BLaER1 treated with 17β-estradiol and CSF1 and Interleukin-3, amounts not matched to agents 10 nM and 100 nM (cell line): ENCODE measurements around the gene C1orf159.
"Not testable (repeated sequence)": the region's sequence is repeated elsewhere in the genome, so short reads cannot be mapped to it uniquely, and the experiment has no call there.

Experiments
- H3K27ac ChIP-seq, 11 experiments: shearing (Covaris generic); formaldehyde crosslinking; 2 replicates each; pipeline ENCODE4 v1.8.1; 2022
- H3K27me3 ChIP-seq, 11 experiments: shearing (Covaris generic); formaldehyde crosslinking; 2 replicates each; pipeline ENCODE4 v1.8.1; 2022
- H3K36me3 ChIP-seq, 11 experiments: shearing (Covaris generic); formaldehyde crosslinking; 2 replicates each; pipeline ENCODE4 v1.8.1; 2022
- H3K4me1 ChIP-seq, 10 experiments: shearing (Covaris generic); formaldehyde crosslinking; 2 replicates each; pipeline ENCODE4 v1.8.1; 2022
- H3K4me2 ChIP-seq, 11 experiments: shearing (Covaris generic); formaldehyde crosslinking; 2 replicates each; pipeline ENCODE4 v1.8.1; 2022
- H3K4me3 ChIP-seq, 10 experiments: shearing (Covaris generic); formaldehyde crosslinking; 2 replicates each; pipeline ENCODE4 v1.8.1; 2022
- H3K9ac ChIP-seq, 11 experiments: shearing (Covaris generic); formaldehyde crosslinking; 2 replicates each; pipeline ENCODE4 v1.8.1; 2022
- H3K9me3 ChIP-seq, 11 experiments: shearing (Covaris generic); formaldehyde crosslinking; replicated peaks in 1 of 11; 2 replicates each; pipeline ENCODE4 v1.8.1; 2022
- H4K20me1 ChIP-seq, 11 experiments: shearing (Covaris generic); formaldehyde crosslinking; 2 replicates each; pipeline ENCODE4 v1.8.1; 2022
- Cebpa-rat ChIP-seq, 11 experiments: shearing (Covaris generic); IDR thresholded peaks; 2 replicates each; pipeline ENCODE4 v1.8.1; 2022

Gene C1orf159

DNA sequence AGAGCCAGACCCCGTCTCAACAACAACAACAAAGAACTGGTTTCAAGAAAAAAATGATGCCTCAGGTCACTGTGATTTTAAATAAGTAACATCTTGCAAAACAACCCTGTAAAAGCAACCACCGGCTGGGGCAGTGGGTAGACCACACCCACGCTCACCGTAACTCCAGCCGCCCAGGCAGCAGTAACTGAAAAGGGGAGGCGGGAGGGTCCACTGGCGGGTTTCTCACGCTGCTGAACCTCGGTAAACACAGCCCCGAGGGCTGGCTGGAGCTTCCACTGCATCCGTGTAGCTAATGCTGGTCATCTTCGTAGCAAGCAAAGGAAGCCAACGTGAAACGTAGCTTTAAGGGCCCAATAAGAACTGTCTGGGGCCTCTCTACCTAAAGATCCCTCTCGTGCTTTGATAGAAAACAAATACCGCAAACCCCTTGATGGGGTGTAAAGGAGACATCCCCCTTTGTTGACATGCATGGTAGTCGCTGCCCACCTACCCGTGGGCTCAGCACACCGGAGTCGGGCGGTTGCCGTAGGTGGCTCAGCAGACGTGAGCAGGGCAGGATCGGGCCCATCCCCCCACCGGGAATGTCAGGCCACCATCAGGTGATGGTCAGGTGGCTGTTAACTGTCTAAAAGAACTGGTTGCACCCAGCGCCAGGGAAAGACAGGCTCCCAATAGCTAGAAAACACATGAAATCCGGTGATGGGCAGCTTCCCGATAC, 4.2 kb downstream of the C1orf159 start:
- H3K36me3 ChIP-seq: peaks cover 11 to 36% (median 28%) of the 10 kb centered on the region in 11 experiments; a peak in 21 of 22 replicates
- H3K9me3 ChIP-seq: peaks cover 19 to 57% (median 43%) of the 10 kb centered on the region in 11 experiments
- H3K4me2 ChIP-seq: peak overlapping the region; percentile 71 to 94 (median 83)
- peaks cover 0 to 6% (median 3%) of the 10 kb centered on the region in 11 experiments; a peak in 15 of 22 replicates for H3K27me3 ChIP-seq
- TF ChIP-seq Cebpa-rat (IDR thresholded peaks at IDR 0.05): no peak
- peak overlapping the region in 4 of 11 experiments; percentile 61 to 68 (median 65); a peak in 5 of 22 replicates for H3K27ac ChIP-seq
- peak overlapping the region in 2 of 10 experiments; percentile 21 to 22; a peak in 1 of 20 replicates for H3K4me3 ChIP-seq
- peak overlapping the region in 3 of 11 experiments; percentile 56 to 63 (median 63); a peak in 7 of 22 replicates for H3K9ac ChIP-seq
- peaks cover 23 to 52% (median 43%) of the 10 kb centered on the region in 10 experiments for H3K4me1 ChIP-seq
- peaks cover 0 to 31% (median 16%) of the 10 kb centered on the region in 11 experiments; a peak in 10 of 22 replicates for H4K20me1 ChIP-seq

DNA sequence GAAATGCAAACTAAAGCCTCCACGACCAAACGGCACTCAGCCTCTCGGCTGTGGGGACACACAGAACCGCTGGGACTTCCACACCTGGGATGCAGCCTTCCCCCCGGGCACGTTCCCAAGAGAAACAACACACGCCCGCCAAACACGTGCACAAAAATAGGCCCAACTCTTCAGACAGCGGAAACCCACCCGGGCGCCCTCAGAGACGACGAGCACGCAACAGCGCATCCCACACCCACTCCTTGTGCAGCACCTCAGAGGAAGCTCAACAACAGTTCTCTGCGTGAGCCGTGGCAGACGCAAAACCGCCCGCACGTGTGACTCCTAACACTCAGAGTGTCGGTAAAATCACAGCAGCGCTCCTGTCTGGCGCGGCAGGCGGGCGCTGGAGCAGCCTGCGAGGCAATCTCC, 5.3 kb downstream of the C1orf159 start:
- Histone ChIP-seq H3K4me2 (peak overlapping the region; percentile 71 to 94 (median 83)), H3K9ac (peak overlapping the region in 8 of 11 experiments; percentile 6 to 63 (median 46); a peak in 12 of 22 replicates), H3K27me3 (0 out of 22 replicates have a peak, but pooled peaks cover 0 to 6% (median 0%) of the 10 kb centered on the region in 11 experiments), H3K36me3 (peaks cover 11 to 38% (median 28%) of the 10 kb centered on the region in 11 experiments; a peak in 21 of 22 replicates), H3K27ac (peak overlapping the region in 6 of 11 experiments; percentile 5 to 68 (median 62); a peak in 10 of 22 replicates), H3K4me3 (peak overlapping the region in 7 of 10 experiments; percentile 3 to 20 (median 8); a peak in 6 of 20 replicates), H3K4me1 (peaks cover 23 to 51% (median 41%) of the 10 kb centered on the region in 10 experiments), H4K20me1 (peaks cover 0 to 34% (median 16%) of the 10 kb centered on the region in 11 experiments; a peak in 10 of 22 replicates), H3K9me3 (peaks cover 19 to 63% (median 49%) of the 10 kb centered on the region in 11 experiments)
- TF ChIP-seq Cebpa-rat (IDR thresholded peaks at IDR 0.05): no peak

- H3K9ac ChIP-seq: peak overlapping the region in 3 of 11 experiments; percentile 62 to 63 (median 63); a peak in 5 of 22 replicates
- H3K27ac ChIP-seq: peak overlapping the region in 3 of 11 experiments; percentile 61 to 68 (median 67); a peak in 6 of 22 replicates
- peak overlapping the region; percentile 71 to 94 (median 83); a peak in 20 of 22 replicates for H3K4me2 ChIP-seq
Observed at GRCh38 chr1:1109743-1110142, 6.1 kb downstream of the C1orf159 start.

DNA sequence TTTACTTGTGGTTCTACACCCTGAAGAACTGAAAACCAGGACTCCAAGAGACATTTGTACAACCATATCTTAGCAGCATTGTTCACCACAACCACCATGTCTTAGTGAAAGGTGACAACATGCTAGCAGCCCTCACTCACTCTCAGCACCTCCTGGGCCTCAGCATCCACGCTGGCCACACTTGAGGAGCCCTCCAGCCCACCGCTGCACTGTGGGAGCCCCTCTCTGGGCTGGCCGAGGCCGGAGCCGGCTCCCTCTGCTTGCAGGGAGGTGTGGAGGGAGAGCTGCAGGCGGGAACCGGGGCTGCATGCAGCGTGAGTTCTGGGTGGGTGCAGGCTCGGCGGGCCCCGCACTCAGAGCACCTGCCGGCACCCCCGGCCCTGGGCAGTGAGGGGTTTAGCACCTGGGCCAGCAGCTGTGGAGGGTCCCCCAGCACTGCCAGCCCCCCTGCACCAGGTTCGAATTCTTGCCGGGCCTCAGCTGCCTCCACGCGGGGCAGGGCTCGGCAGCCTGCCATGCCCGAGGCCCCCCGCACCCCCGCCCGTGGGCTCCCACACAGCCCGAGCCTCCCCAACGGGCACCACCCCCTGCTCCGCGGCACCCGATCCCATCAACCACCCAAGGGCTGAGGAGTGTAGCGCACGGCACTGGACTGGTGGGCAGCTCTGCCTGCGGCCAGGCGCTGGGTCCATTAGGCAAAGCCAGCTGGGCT, 9.2 kb downstream of the C1orf159 start:
- H3K9ac ChIP-seq: no peak overlapping the region
- peaks cover 0 to 31% (median 22%) of the 10 kb centered on the region in 11 experiments; a peak in 21 of 22 replicates for H3K9me3 ChIP-seq
- no peak overlapping the region for H3K4me2 ChIP-seq
- H3K27ac ChIP-seq: no peak overlapping the region
- peaks cover 32 to 60% (median 52%) of the 10 kb centered on the region in 10 experiments for H3K4me1 ChIP-seq
- no peak overlapping the region for H3K4me3 ChIP-seq
- H3K27me3 ChIP-seq: 0 out of 22 replicates have a peak, but pooled peaks cover 0 to 6% (median 0%) of the 10 kb centered on the region in 11 experiments
- no peak for TF ChIP-seq Cebpa-rat (IDR thresholded peaks at IDR 0.05)
- peaks cover 0 to 55% (median 29%) of the 10 kb centered on the region in 11 experiments; a peak in 12 of 22 replicates for H4K20me1 ChIP-seq
- H3K36me3 ChIP-seq: peaks cover 0 to 21% (median 5%) of the 10 kb centered on the region in 11 experiments; a peak in 12 of 22 replicates

More at GRCh38 chr1:1109743-1110142, 6.1 kb downstream of the C1orf159 start:
- peaks cover 19 to 61% (median 49%) of the 10 kb centered on the region in 11 experiments for H3K9me3 ChIP-seq
- 0 out of 22 replicates have a peak, but pooled peaks cover 0 to 6% (median 0%) of the 10 kb centered on the region in 11 experiments for H3K27me3 ChIP-seq
- no peak for TF ChIP-seq Cebpa-rat (IDR thresholded peaks at IDR 0.05)
- H3K4me3 ChIP-seq: 0 out of 20 replicates have a peak overlapping the region, but pooled peaks of 1 of the 10 experiments have one; percentile 18
- H3K4me1 ChIP-seq: peaks cover 21 to 55% (median 45%) of the 10 kb centered on the region in 10 experiments
- peaks cover 0 to 41% (median 18%) of the 10 kb centered on the region in 11 experiments; a peak in 10 of 22 replicates for H4K20me1 ChIP-seq
- peaks cover 11 to 41% (median 28%) of the 10 kb centered on the region in 11 experiments; a peak in 21 of 22 replicates for H3K36me3 ChIP-seq

- Histone ChIP-seq H3K9me3 (peaks cover 16 to 56% (median 47%) of the 10 kb centered on the region in 11 experiments), H3K4me2 (peak overlapping the region; percentile 30 to 82 (median 72)), H4K20me1 (peaks cover 0 to 38% (median 19%) of the 10 kb centered on the region in 11 experiments; a peak in 12 of 22 replicates), H3K36me3 (peaks cover 0 to 45% (median 28%) of the 10 kb centered on the region in 11 experiments; a peak in 20 of 22 replicates), H3K27ac (peak overlapping the region in 7 of 11 experiments; percentile 8 to 40 (median 22); a peak in 9 of 22 replicates), H3K9ac (peak overlapping the region in 4 of 11 experiments; percentile 0 to 35 (median 10); a peak in 3 of 22 replicates), H3K4me1 (peaks cover 17 to 35% (median 27%) of the 10 kb centered on the region in 10 experiments)
- not testable (repeated sequence) for H3K4me3 ChIP-seq, H3K27me3 ChIP-seq
Observed at GRCh38 chr1:1104152-1104551, 11.7 kb downstream of the C1orf159 start.

GRCh38 chr1:1101503-1101902, 14.4 kb downstream of the C1orf159 start:
- TF ChIP-seq Cebpa-rat (IDR thresholded peaks at IDR 0.05): no peak
- Histone ChIP-seq H3K4me3 (no peak overlapping the region), H4K20me1 (peaks cover 0 to 38% (median 19%) of the 10 kb centered on the region in 11 experiments; a peak in 11 of 22 replicates), H3K4me2 (no peak overlapping the region), H3K9me3 (peaks cover 16 to 43% (median 39%) of the 10 kb centered on the region in 11 experiments), H3K27ac (no peak overlapping the region), H3K36me3 (peaks cover 0 to 43% (median 26%) of the 10 kb centered on the region in 11 experiments; a peak in 20 of 22 replicates), H3K9ac (no peak overlapping the region), H3K27me3 (no peaks in the 10 kb centered on the region), H3K4me1 (peaks cover 17 to 42% (median 30%) of the 10 kb centered on the region in 10 experiments)

GRCh38 chr1:1100296-1100695, 15.6 kb downstream of the C1orf159 start:
- TF ChIP-seq Cebpa-rat (IDR thresholded peaks at IDR 0.05): no peak
- H3K27me3 ChIP-seq: no peaks in the 10 kb centered on the region
- H3K4me3 ChIP-seq: peak overlapping the region in 1 of 10 experiments; percentile 7; a peak in 1 of 20 replicates
- peaks cover 16 to 40% (median 32%) of the 10 kb centered on the region in 11 experiments for H3K9me3 ChIP-seq
- H3K27ac ChIP-seq: no peak overlapping the region
- peaks cover 0 to 37% (median 26%) of the 10 kb centered on the region in 11 experiments; a peak in 20 of 22 replicates for H3K36me3 ChIP-seq
- peaks cover 0 to 36% (median 18%) of the 10 kb centered on the region in 11 experiments; a peak in 11 of 22 replicates for H4K20me1 ChIP-seq
- peaks cover 17 to 37% (median 26%) of the 10 kb centered on the region in 10 experiments for H3K4me1 ChIP-seq
- no peak overlapping the region for H3K4me2 ChIP-seq
- H3K9ac ChIP-seq: no peak overlapping the region
